Adrenal gland (tissue), 12 donors: ENCODE data around the gene TRAF6. TPM values are rescaled to one million over a fixed set of nuclear protein-coding genes. Genes with fewer than 3 reads are reported as not detected.

ENCODE experiments used
- DNase-seq, 7 donors: peaks; one replicate each; pipeline ENCODE4 v3.0.0-alpha.2; 2019 to 2020
- H3K27ac ChIP-seq, 5 donors: fragments of 200-600 bp; sonication (generic) in 4 of 5; 1 replicate in 3 of 5; 2 replicates in 2 of 5; pipeline versions ENCODE4 v1.5.1 to v1.8.0; 2016 to 2020; ENCODE audit warnings: mild to moderate bottlenecking in 1 of 5
- H3K27me3 ChIP-seq: fragments of 200-600 bp; 2 replicates; pipeline ENCODE4 v1.8.0; 2021
- H3K36me3 ChIP-seq, 2 donors: fragments of 200-600 bp; replicated peaks in 1 of 2; 1 replicate in 1 of 2; 2 replicates in 1 of 2; pipeline versions ENCODE4 v1.5.1 to v1.8.0; 2018 to 2022
- H3K4me1 ChIP-seq, 2 donors: fragments of 200-600 bp; replicated peaks in 1 of 2; 1 replicate in 1 of 2; 2 replicates in 1 of 2; pipeline versions ENCODE4 v1.5.1 to v1.8.0; 2018 to 2021
- H3K4me3 ChIP-seq, 4 donors: fragments of 200-600 bp; sonication (generic) in 3 of 4; one replicate each; pipeline ENCODE4 v1.5.1; 2016 to 2018
- H3K9me3 ChIP-seq, 3 donors: fragments of 200-600 bp; sonication (generic) in 1 of 3; replicated peaks in 1 of 3; 1 replicate in 2 of 3; 2 replicates in 1 of 3; pipeline versions ENCODE4 v1.5.1 to v1.8.0; 2016 to 2021
- POLR2A ChIP-seq, 2 donors: fragments of 450-650 bp; IDR thresholded peaks; one replicate each; pipeline ENCODE4 v1.6.1; 2017; ENCODE audit warnings: antibody characterized with exemption in 2 of 2, mild to moderate bottlenecking in 2 of 2, moderate library complexity in 1 of 2
- WGBS, 4 donors: extraction: QIAGEN DNeasy Blood & Tissue Kit in 2 of 4; methylation state at CpG; one replicate each; pipeline versions ENCODE4 v1.1.5 to v1.1.7; 2013 to 2017; 5-methylcytosine and 5-hydroxymethylcytosine counted together
- intact Hi-C, 2 donors: fragments of 100-400 bp; cut with DNase I; formaldehyde crosslinking; loops; one replicate each; pipeline versions ENCODE4 v1.14.1 to v1.15.0; 2022 to 2023
- polyA plus RNA-seq, 3 donors: library from polyadenylated mRNA; stranded (reverse); fragments of 200-250 nt in 2 of 3; fragments of 350-450 nt in 1 of 3; fragmentation: Illumina TruSeq in 1 of 3; extraction: RNeasy Lipid Tissue Mini Kit (QIAGEN cat#74804) in 1 of 3; gene quantifications; one replicate each; pipeline ENCODE4 v1.2.3, GENCODE V29; 2013 to 2014
- total RNA-seq, 9 donors: library from RNA; depleted of rRNA in 4 of 9; stranded (reverse); fragments of >200 nt in 4 of 9; fragments of 120-200 nt in 1 of 9; fragmentation: NEBNext Ultra II Directional in 1 of 9; extraction: Animal tissue kit (Norgen Biotek cat#: 25700) in 1 of 9; gene quantifications; one replicate each; pipeline versions ENCODE4 v1.1.0 to v1.2.4, GENCODE V29; 2013 to 2023
- TF ChIP-seq, protein P1 (sequence below), 6 experiments: fragments of 450-650 bp in 4 of 6; fragments of 200-600 bp in 2 of 6; sonication (generic) in 1 of 6; IDR thresholded peaks; 1 replicate in 5 of 6; 2 replicates in 1 of 6; pipeline versions ENCODE4 v1.5.1 to v1.8.0; 2016 to 2021; ENCODE audit warnings: antibody characterized with exemption in 6 of 6, mild to moderate bottlenecking in 2 of 6, moderate library complexity in 1 of 6
- donor health status: healthy with polysubstance abuse.
- donor health status: Bipolar disorder and iron deficiency.
- donor health status: DM: yes; HTN: yes; CAD: no.
- donor health status: DM: no; HTN: no; CAD: no.
- donor health status: DM: no; HTN: no; CAD: no.
- donor health status: DM: yes; HTN: yes; CAD: no.

TRAF6 gene
- total and polyA plus RNA-seq, 12 donors, result 2.3 to 18.5 (median 14.6) TPM

- Histone ChIP-seq H3K4me3 (no peak overlapping the region), H3K9me3 (no peaks in the 10 kb centered on the region), H3K27ac (no peak overlapping the region), H3K36me3 (no peaks in the 10 kb centered on the region), H3K4me1 (peaks cover 12 to 21% of the 10 kb centered on the region in 2 donors), H3K27me3 (no peaks in the 10 kb centered on the region)
- whole genome bisulfite sequencing, 4 donors, result 92 to 100% (median 97%) methylated on average over 1 of the region's 1 CpG
- DNase-seq, result no peak
- intact Hi-C loops, result no loop called here
- no peak for TF ChIP-seq POLR2A (IDR thresholded peaks at IDR 0.05)
- TF ChIP-seq, protein P1, sequence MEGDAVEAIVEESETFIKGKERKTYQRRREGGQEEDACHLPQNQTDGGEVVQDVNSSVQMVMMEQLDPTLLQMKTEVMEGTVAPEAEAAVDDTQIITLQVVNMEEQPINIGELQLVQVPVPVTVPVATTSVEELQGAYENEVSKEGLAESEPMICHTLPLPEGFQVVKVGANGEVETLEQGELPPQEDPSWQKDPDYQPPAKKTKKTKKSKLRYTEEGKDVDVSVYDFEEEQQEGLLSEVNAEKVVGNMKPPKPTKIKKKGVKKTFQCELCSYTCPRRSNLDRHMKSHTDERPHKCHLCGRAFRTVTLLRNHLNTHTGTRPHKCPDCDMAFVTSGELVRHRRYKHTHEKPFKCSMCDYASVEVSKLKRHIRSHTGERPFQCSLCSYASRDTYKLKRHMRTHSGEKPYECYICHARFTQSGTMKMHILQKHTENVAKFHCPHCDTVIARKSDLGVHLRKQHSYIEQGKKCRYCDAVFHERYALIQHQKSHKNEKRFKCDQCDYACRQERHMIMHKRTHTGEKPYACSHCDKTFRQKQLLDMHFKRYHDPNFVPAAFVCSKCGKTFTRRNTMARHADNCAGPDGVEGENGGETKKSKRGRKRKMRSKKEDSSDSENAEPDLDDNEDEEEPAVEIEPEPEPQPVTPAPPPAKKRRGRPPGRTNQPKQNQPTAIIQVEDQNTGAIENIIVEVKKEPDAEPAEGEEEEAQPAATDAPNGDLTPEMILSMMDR (IDR thresholded peaks at IDR 0.05), result no peak
These were observed 58.4 kb downstream of the TRAF6 start for GRCh38 chr11:36451681-36452080.

- WGBS, 4 donors, result 96 to 100% (median 98%) methylated on average over 3 to 6 of the region's 6 CpGs
- TF ChIP-seq, protein P1 (IDR thresholded peaks at IDR 0.05), result no peak
- no peak for TF ChIP-seq POLR2A (IDR thresholded peaks at IDR 0.05)
These were observed 59.0 kb downstream of the TRAF6 start for GRCh38 chr11:36451045-36451444.

DNA sequence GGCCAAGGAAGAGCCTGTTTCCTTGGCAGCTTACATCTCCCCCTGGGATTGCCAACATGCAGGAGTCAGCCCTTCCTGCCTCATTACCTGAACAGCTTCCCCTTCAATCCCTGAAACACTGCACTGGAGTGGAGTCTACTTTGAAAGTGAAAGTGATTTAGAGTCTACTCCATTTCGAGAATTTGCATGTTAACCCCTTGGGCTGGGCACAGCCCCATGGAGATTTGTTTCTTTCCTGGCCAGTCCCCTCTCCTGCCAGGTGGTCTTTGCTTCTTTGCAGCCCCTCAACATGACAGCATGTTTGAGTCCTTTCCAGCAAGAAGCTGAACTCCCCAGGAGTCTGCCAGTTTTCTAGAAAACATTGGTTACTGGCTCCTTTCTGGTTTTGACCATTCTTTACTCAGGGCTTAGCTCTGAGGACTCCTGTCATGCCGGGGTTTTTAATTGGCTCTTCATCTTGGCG is 59.9 kb downstream of the TRAF6 start:
- no peaks in the 10 kb centered on the region for H3K27me3 ChIP-seq
- H3K4me3 ChIP-seq, result peak overlapping the region in 1 of 4 donors; percentile 38
- 37 to 45% (median 43%) methylated on average over 3 of the region's 3 CpGs for WGBS, 4 donors
- no peaks in the 10 kb centered on the region for H3K36me3 ChIP-seq
- H3K27ac ChIP-seq, result no peak overlapping the region
- DNase-seq, result peak in 1 of 7 donors; percentile 43
- H3K4me1 ChIP-seq, result peaks cover 7 to 10% of the 10 kb centered on the region in 2 donors
- no peak for TF ChIP-seq POLR2A (IDR thresholded peaks at IDR 0.05)
- TF ChIP-seq, protein P1 (IDR thresholded peaks at IDR 0.05), result no peak
- no peaks in the 10 kb centered on the region for H3K9me3 ChIP-seq
- intact Hi-C loops, result no loop called here

More at GRCh38 chr11:36451045-36451444, 59.0 kb downstream of the TRAF6 start:
- Histone ChIP-seq H3K9me3 (no peaks in the 10 kb centered on the region), H3K27me3 (no peaks in the 10 kb centered on the region), H3K36me3 (no peaks in the 10 kb centered on the region), H3K4me3 (no peak overlapping the region), H3K27ac (no peak overlapping the region), H3K4me1 (peaks cover 9 to 17% of the 10 kb centered on the region in 2 donors)
- no peak for DNase-seq
- intact Hi-C loops, result no loop called here

- Histone ChIP-seq H3K36me3 (no peaks in the 10 kb centered on the region), H3K4me1 (peaks cover 7 to 10% of the 10 kb centered on the region in 2 donors), H3K4me3 (peak overlapping the region in 1 of 4 donors; percentile 38), H3K9me3 (no peaks in the 10 kb centered on the region), H3K27ac (no peak overlapping the region), H3K27me3 (no peaks in the 10 kb centered on the region)
- 68 to 82% (median 80%) methylated on average over 5 of the region's 5 CpGs for WGBS, 4 donors
- TF ChIP-seq, protein P1 (IDR thresholded peaks at IDR 0.05), result no peak
- no peak for TF ChIP-seq POLR2A (IDR thresholded peaks at IDR 0.05)
- DNase-seq, result peak in 1 of 7 donors; percentile 21
- intact Hi-C loops, result no loop called here
These were observed 60.4 kb downstream of the TRAF6 start for GRCh38 chr11:36449561-36450096.
